Heart left ventricle (tissue), 16 donors: ENCODE data around the gene SLC4A4. TPM values are rescaled to one million over a fixed set of nuclear protein-coding genes. Genes with fewer than 3 reads are reported as not detected.

Source experiments
- ATAC-seq, 4 donors: fragments of 200-7000 bp; cut with Tn5 transposase; one replicate each; pipeline ENCODE4 v1.9.1; 2020 to 2022; ENCODE audit warnings: moderate library complexity in 4 of 4, mild to moderate bottlenecking in 3 of 4, moderate number of reproducible peaks in 1 of 4
- DNase-seq, 5 donors: peaks; one replicate each; pipeline ENCODE4 v3.0.0-alpha.2; 2020
- H3K27ac ChIP-seq, 12 donors: fragments of 200-600 bp; sonication (generic) in 4 of 12; one replicate each; pipeline versions ENCODE4 v1.5.0 to v1.8.0; 2016 to 2022; ENCODE audit warnings: mild to moderate bottlenecking in 2 of 12
- H3K27me3 ChIP-seq, 9 donors: fragments of 200-600 bp; sonication (generic) in 2 of 9; one replicate each; pipeline versions ENCODE4 v1.5.1 to v1.8.0; 2016 to 2022; ENCODE audit warnings: mild to moderate bottlenecking in 3 of 9
- H3K36me3 ChIP-seq, 9 donors: fragments of 200-600 bp; sonication (generic) in 2 of 9; one replicate each; pipeline versions ENCODE4 v1.5.0 to v1.8.0; 2018 to 2022; ENCODE audit warnings: mild to moderate bottlenecking in 2 of 9
- H3K4me1 ChIP-seq, 12 donors: fragments of 200-600 bp; sonication (generic) in 4 of 12; one replicate each; pipeline versions ENCODE4 v1.5.0 to v1.8.0; 2016 to 2022; ENCODE audit warnings: mild to moderate bottlenecking in 3 of 12
- H3K4me3 ChIP-seq, 12 donors: fragments of 200-600 bp; sonication (generic) in 4 of 12; one replicate each; pipeline versions ENCODE4 v1.5.0 to v1.8.0; 2017 to 2022; ENCODE audit warnings: mild to moderate bottlenecking in 9 of 12, moderate library complexity in 4 of 12
- H3K9me3 ChIP-seq, 12 donors: fragments of 200-600 bp; sonication (generic) in 4 of 12; one replicate each; pipeline versions ENCODE4 v1.5.0 to v1.8.0; 2016 to 2022; ENCODE audit warnings: mild to moderate bottlenecking in 1 of 12
- CTCF ChIP-seq, 12 donors: fragments of 200-600 bp; sonication (generic) in 4 of 12; IDR thresholded peaks; one replicate each; pipeline versions ENCODE4 v1.5.0 to v1.8.0; 2018 to 2022; ENCODE audit warnings: antibody characterized with exemption in 12 of 12, mild to moderate bottlenecking in 5 of 12
- POLR2A ChIP-seq, 2 donors: fragments of 450-650 bp; IDR thresholded peaks; one replicate each; pipeline ENCODE4 v1.6.1; 2017; ENCODE audit warnings: antibody characterized with exemption in 2 of 2, mild to moderate bottlenecking in 2 of 2, moderate library complexity in 2 of 2
- WGBS, 4 donors: extraction: QIAGEN DNeasy Blood & Tissue Kit in 2 of 4; methylation state at CpG; one replicate each; pipeline versions ENCODE4 v1.1.5 to v1.1.7; 2013 to 2018; 5-methylcytosine and 5-hydroxymethylcytosine counted together
- intact Hi-C, 10 donors: fragments of 100-400 bp; cut with DNase I; formaldehyde crosslinking; loops; one replicate each; pipeline versions ENCODE4 v1.11.1 to v1.14.2; 2022
- polyA plus RNA-seq, 2 donors: library from polyadenylated mRNA; stranded (reverse); fragments of 200-250 nt; gene quantifications; one replicate each; pipeline ENCODE4 v1.2.3, GENCODE V29; 2013
- total RNA-seq, 9 donors: library from RNA; depleted of rRNA in 2 of 9; stranded (reverse); fragments of >200 nt in 2 of 9; fragmentation: NEBNext Ultra II Directional in 3 of 9; extraction: Animal tissue kit (Norgen Biotek cat#: 25700) in 3 of 9; gene quantifications; one replicate each; pipeline versions ENCODE4 v1.1.0 to v1.2.4, GENCODE V29; 2016 to 2023
- donor health status: ischemic (EF 13 %, LVEDD 7.1; RV severe dilation, severe dysfunction).
- donor health status: healthy with polysubstance abuse.
- donor health status: DM: no; HTN: yes; CAD: no.
- donor health status: DM: no; HTN: no; CAD: no.
- donor health status: ischemic (EF 25% LVEDD 6.9; RV normal size, moderate dysfunction).
- donor health status: ischemic (EF 25% LVEDD 5.7; RV mildly dilated, moderate dysfunction).
- donor health status: healthy.
- donor health status: DM: yes; HTN: yes; CAD: no.
- donor health status: ischemic (EF 35%, LVEDD 5.7; RV mildly dilated, moderate dysfunction).
- donor health status: nonischemic (EF 11% LVEDD 7.7; RV severe dilation, severe dysfunction).
- donor health status: DM: yes; HTN: yes; CAD: no.
- donor health status: PGD.
- donor health status: ischemic (EF 29% LVEDD 5.4; RV normal size, mild dysfunction).
- donor health status: nonischemic (EF 23%, LVEDD 6.1; RV moderate dilation, normal function).

The SLC4A4 gene
- total and polyA plus RNA-seq, 11 donors = 3.7 to 48.0 (median 17.9) TPM

GRCh38 chr4:71494539-71494938 is 155.7 kb downstream of the SLC4A4 start:
- Histone ChIP-seq H3K27ac (no peak overlapping the region), H3K4me1 (no peaks in the 10 kb centered on the region), H3K4me3 (no peak overlapping the region), H3K27me3 (no peaks in the 10 kb centered on the region), H3K9me3 (no peaks in the 10 kb centered on the region), H3K36me3 (no peaks in the 10 kb centered on the region)
- TF ChIP-seq CTCF (IDR thresholded peaks at IDR 0.05) = no peak
- no peak for TF ChIP-seq POLR2A (IDR thresholded peaks at IDR 0.05)
- intact Hi-C loops = no loop called here
- ATAC-seq = no peak
- DNase-seq = no peak
- WGBS, 4 donors = 82 to 89% (median 84%) methylated on average over 1 of the region's 1 CpG

GRCh38 chr4:71495454-71495853 is 156.6 kb downstream of the SLC4A4 start:
- Histone ChIP-seq H3K4me1 (no peaks in the 10 kb centered on the region), H3K4me3 (no peak overlapping the region), H3K27ac (no peak overlapping the region), H3K36me3 (no peaks in the 10 kb centered on the region), H3K27me3 (no peaks in the 10 kb centered on the region), H3K9me3 (no peaks in the 10 kb centered on the region)
- TF ChIP-seq CTCF (IDR thresholded peaks at IDR 0.05) (no peak), POLR2A (IDR thresholded peaks at IDR 0.05) (no peak)
- intact Hi-C loops = no loop called here
- DNase-seq (no peak), ATAC-seq (no peak)

- 78 to 85% (median 83%) methylated on average over 3 of the region's 3 CpGs for WGBS, 4 donors
- TF ChIP-seq CTCF (IDR thresholded peaks at IDR 0.05) (no peak), POLR2A (IDR thresholded peaks at IDR 0.05) (no peak)
- no peak for DNase-seq
- Histone ChIP-seq H3K9me3 (peaks cover 0 to 2% (median 0%) of the 10 kb centered on the region in 12 donors), H3K27ac (no peak overlapping the region), H3K36me3 (no peaks in the 10 kb centered on the region), H3K27me3 (no peaks in the 10 kb centered on the region), H3K4me1 (no peaks in the 10 kb centered on the region), H3K4me3 (no peak overlapping the region)
- intact Hi-C loops = no loop called here
- no peak for ATAC-seq
Measured at GRCh38 chr4:71497078-71497477, 158.3 kb downstream of the SLC4A4 start.

GRCh38 chr4:71498002-71498401 is 159.2 kb downstream of the SLC4A4 start:
- intact Hi-C loops = no loop called here

More at GRCh38 chr4:71498002-71498401, 159.2 kb downstream of the SLC4A4 start:
- Histone ChIP-seq H3K27me3 (no peaks in the 10 kb centered on the region), H3K9me3 (peaks cover 0 to 4% (median 0%) of the 10 kb centered on the region in 12 donors), H3K4me1 (no peaks in the 10 kb centered on the region), H3K36me3 (no peaks in the 10 kb centered on the region), H3K27ac (no peak overlapping the region), H3K4me3 (no peak overlapping the region)
- DNase-seq = no peak
- no peak for TF ChIP-seq CTCF (IDR thresholded peaks at IDR 0.05)
- TF ChIP-seq POLR2A (IDR thresholded peaks at IDR 0.05) = no peak
- WGBS, 4 donors = 46 to 58% (median 50%) methylated on average over 2 of the region's 2 CpGs
- ATAC-seq = no peak
